SK-N-SH (cell line): ENCODE results near the gene COPS9.

Experiments used
- CTCF ChIP-seq: fragments of 200-600 bp; sonication (generic); IDR thresholded peaks from 2 replicates; pipeline ENCODE4 v1.6.1; 2017; ENCODE audit warnings: antibody characterized with exemption, mild to moderate bottlenecking, moderate library complexity
- FOXM1 ChIP-seq: IDR thresholded peaks from 2 replicates; pipeline ENCODE4 v1.4.0; 2012; ENCODE audit warnings: low read depth, mild to moderate bottlenecking
- GABPA ChIP-seq: IDR thresholded peaks from 2 replicates; pipeline ENCODE4 v1.4.0; 2012; ENCODE audit warnings: low read depth, mild to moderate bottlenecking
- POLR2AphosphoS5 ChIP-seq: IDR thresholded peaks from 2 replicates; pipeline ENCODE4 v1.6.1; 2012; ENCODE audit warnings: low read depth, low read length
- RCOR1 ChIP-seq: fragments of 150-350 bp; IDR thresholded peaks from 2 replicates; pipeline ENCODE4 v1.6.1; 2017; ENCODE audit warnings: antibody characterized with exemption, low read length
- SMC3 ChIP-seq: IDR thresholded peaks from 2 replicates; pipeline ENCODE4 v1.6.1; 2012; ENCODE audit warnings: low read depth, low read length, improper control_type of control experiment
- TAF1 ChIP-seq: IDR thresholded peaks from 2 replicates; pipeline ENCODE4 v1.6.1; 2012; ENCODE audit warnings: low read depth, mild to moderate bottlenecking, low read length, moderate library complexity, borderline replicate concordance
- TF ChIP-seq, protein P1 (sequence below): IDR thresholded peaks from 2 replicates; pipeline ENCODE4 v1.4.0; 2012; ENCODE audit warnings: low read depth, borderline replicate concordance
- TF ChIP-seq, protein P2 (sequence below): IDR thresholded peaks from 2 replicates; pipeline ENCODE4 v1.6.1; 2012; ENCODE audit warnings: mild to moderate bottlenecking, low read depth, low read length, moderate library complexity
- TF ChIP-seq, protein P3 (sequence below): fragments of 150-350 bp; IDR thresholded peaks from 2 replicates; pipeline ENCODE4 v1.6.1; 2017; ENCODE audit warnings: antibody characterized with exemption, low read length, low read depth, borderline replicate concordance

- TF ChIP-seq FOXM1 (no peak), GABPA (no peak), CTCF (no peak), RCOR1 (no peak), TAF1 (no peak), SMC3 (no peak), POLR2AphosphoS5 (no peak)
- TF ChIP-seq, protein P1, sequence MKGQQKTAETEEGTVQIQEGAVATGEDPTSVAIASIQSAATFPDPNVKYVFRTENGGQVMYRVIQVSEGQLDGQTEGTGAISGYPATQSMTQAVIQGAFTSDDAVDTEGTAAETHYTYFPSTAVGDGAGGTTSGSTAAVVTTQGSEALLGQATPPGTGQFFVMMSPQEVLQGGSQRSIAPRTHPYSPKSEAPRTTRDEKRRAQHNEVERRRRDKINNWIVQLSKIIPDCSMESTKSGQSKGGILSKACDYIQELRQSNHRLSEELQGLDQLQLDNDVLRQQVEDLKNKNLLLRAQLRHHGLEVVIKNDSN: no peak
- TF ChIP-seq, protein P2, sequence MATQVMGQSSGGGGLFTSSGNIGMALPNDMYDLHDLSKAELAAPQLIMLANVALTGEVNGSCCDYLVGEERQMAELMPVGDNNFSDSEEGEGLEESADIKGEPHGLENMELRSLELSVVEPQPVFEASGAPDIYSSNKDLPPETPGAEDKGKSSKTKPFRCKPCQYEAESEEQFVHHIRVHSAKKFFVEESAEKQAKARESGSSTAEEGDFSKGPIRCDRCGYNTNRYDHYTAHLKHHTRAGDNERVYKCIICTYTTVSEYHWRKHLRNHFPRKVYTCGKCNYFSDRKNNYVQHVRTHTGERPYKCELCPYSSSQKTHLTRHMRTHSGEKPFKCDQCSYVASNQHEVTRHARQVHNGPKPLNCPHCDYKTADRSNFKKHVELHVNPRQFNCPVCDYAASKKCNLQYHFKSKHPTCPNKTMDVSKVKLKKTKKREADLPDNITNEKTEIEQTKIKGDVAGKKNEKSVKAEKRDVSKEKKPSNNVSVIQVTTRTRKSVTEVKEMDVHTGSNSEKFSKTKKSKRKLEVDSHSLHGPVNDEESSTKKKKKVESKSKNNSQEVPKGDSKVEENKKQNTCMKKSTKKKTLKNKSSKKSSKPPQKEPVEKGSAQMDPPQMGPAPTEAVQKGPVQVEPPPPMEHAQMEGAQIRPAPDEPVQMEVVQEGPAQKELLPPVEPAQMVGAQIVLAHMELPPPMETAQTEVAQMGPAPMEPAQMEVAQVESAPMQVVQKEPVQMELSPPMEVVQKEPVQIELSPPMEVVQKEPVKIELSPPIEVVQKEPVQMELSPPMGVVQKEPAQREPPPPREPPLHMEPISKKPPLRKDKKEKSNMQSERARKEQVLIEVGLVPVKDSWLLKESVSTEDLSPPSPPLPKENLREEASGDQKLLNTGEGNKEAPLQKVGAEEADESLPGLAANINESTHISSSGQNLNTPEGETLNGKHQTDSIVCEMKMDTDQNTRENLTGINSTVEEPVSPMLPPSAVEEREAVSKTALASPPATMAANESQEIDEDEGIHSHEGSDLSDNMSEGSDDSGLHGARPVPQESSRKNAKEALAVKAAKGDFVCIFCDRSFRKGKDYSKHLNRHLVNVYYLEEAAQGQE: no peak
- TF ChIP-seq, protein P3, sequence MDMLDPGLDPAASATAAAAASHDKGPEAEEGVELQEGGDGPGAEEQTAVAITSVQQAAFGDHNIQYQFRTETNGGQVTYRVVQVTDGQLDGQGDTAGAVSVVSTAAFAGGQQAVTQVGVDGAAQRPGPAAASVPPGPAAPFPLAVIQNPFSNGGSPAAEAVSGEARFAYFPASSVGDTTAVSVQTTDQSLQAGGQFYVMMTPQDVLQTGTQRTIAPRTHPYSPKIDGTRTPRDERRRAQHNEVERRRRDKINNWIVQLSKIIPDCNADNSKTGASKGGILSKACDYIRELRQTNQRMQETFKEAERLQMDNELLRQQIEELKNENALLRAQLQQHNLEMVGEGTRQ: no peak
Observed at GRCh38 chr2:240140511-240140910, 4.4 kb upstream of the COPS9 start, which contains the start of gene OTOS.
